Body of pancreas (tissue), 4 donors: ENCODE measurements around the gene ACTL8.

ENCODE experiments used
- CTCF ChIP-seq, 7 experiments: fragments of 450-650 bp in 4 of 7; fragments of 200-600 bp in 3 of 7; sonication (generic) in 3 of 7; IDR thresholded peaks; one replicate each; pipeline ENCODE4 v1.5.1; 2016 to 2019; ENCODE audit warnings: antibody characterized with exemption in 7 of 7
- POLR2A ChIP-seq, 3 donors: fragments of 450-650 bp; IDR thresholded peaks; one replicate each; pipeline ENCODE4 v1.6.1; 2016; ENCODE audit warnings: antibody characterized with exemption in 3 of 3, mild to moderate bottlenecking in 2 of 3

GRCh38 chr1:17770983-17771382, 15.8 kb downstream of the ACTL8 start:
- no peak for TF ChIP-seq CTCF (IDR thresholded peaks at IDR 0.05)
- no peak for TF ChIP-seq POLR2A (IDR thresholded peaks at IDR 0.05)
